LNCAP (cell line): ENCODE results near the gene OSBPL6.

Source experiments
- TF ChIP-seq, protein P1 (sequence below): fragments of 450-650 bp; IDR thresholded peaks from 2 replicates; pipeline ENCODE4 v1.5.1; 2017; ENCODE audit warnings: mild to moderate bottlenecking

Gene OSBPL6

DNA sequence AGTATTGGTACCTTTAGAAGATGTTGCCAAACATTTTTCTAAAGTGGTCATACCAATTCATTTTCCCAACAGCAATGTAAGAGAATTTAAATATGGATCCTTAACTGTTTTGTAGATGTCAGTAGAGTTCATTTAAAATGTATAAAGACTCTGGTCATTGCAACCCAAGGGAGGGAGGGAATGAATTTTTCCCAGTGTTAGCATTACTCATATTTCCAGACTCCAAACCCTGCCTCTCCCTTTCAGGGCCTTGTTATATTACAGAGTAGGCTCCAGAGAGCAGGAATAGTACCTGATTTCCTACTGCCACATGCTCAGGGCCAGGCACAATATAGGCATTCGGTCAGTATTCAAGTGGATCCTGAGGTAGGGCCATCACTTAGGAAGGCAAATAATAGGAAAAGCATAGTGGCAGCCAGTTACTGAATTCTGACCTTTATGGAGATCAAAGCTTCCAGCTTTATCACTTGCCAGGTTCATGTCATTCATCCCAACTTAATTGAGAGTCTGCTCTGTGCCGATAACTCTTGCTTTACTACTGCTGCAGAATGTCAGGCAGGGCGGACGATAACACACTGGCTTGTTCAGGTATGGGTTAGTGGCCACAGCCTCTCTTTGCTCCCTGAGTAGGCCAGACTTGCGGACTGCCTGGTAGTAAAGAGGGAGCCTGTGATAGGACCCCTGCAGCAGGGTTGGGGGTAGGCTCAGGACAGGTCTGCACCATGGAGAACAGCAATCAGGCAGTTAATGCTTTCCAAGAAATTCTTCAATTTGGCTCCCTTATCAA is 75.3 kb downstream of the OSBPL6 start:
- TF ChIP-seq, protein P1, sequence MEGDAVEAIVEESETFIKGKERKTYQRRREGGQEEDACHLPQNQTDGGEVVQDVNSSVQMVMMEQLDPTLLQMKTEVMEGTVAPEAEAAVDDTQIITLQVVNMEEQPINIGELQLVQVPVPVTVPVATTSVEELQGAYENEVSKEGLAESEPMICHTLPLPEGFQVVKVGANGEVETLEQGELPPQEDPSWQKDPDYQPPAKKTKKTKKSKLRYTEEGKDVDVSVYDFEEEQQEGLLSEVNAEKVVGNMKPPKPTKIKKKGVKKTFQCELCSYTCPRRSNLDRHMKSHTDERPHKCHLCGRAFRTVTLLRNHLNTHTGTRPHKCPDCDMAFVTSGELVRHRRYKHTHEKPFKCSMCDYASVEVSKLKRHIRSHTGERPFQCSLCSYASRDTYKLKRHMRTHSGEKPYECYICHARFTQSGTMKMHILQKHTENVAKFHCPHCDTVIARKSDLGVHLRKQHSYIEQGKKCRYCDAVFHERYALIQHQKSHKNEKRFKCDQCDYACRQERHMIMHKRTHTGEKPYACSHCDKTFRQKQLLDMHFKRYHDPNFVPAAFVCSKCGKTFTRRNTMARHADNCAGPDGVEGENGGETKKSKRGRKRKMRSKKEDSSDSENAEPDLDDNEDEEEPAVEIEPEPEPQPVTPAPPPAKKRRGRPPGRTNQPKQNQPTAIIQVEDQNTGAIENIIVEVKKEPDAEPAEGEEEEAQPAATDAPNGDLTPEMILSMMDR = no peak

DNA sequence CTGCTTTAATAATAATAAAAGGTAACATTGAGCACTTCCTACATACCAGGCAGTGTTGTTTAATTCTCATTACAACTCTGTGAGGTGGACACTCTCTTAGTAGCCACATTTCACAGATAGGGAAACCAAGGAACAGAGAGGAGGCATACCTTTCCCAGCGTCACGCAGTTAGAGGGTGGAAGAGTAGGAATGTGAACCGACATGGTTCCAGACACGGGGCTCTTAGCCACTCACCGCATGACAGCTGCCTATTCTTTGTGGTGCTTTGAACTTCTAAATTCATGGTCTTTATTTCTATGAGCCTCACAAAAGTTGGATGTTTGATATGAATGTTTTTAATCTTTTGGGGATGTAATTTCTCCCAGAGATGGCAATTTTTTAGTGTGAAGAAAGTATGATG is 76.0 kb downstream of the OSBPL6 start:
- TF ChIP-seq, protein P1 = no peak

DNA sequence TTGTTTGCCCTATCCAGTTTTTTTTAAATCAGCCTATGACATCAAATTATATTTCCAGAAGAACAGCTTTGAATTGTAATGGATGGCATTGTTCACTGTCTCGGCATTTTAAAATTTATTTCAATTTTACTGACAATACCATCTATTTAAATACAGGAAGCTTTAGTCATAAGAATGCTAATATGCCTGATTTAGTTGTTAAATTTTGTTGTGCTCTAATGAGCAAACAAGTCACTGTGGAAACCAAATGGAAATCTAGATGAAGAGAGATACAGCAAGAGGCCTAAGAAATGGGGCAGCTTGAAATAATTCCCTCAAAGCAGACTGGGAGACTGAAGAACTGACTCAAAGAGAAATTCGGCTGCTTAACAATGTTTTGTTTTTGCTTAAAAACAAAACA is 76.8 kb downstream of the OSBPL6 start:
- TF ChIP-seq, protein P1 = no peak

DNA sequence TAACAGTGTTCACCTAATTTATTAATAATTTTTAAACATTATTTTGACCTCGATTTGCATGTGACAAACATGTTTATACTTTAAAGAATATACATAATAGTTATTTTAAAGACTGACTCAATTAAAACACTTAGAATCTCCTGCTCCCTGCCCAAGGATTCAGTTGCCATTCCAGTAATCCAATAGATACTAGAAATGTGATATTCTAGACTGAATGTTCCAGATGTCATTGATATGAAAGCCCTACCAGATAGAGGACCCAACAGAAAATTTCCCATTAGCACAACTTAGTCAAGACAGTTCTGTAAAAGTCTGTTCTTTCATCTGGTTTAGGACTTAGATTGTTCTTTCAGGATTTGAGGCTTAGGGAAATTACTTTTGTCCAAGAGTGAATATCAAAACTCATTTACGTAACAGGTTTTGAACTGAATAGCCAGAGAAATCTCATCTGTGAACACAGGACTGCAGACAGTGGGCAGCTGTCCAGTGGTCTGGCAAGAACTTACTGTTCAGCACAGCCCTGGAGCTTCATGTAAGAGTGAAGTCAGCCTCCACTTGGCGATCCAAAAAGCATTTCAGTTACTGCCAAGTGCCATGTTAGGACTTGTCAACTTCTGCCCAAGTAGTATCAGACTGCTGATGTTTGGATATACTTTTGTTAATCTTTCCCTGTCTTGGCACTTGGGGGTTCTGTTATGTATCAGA is 77.5 kb downstream of the OSBPL6 start:
- TF ChIP-seq, protein P1 = no peak

DNA sequence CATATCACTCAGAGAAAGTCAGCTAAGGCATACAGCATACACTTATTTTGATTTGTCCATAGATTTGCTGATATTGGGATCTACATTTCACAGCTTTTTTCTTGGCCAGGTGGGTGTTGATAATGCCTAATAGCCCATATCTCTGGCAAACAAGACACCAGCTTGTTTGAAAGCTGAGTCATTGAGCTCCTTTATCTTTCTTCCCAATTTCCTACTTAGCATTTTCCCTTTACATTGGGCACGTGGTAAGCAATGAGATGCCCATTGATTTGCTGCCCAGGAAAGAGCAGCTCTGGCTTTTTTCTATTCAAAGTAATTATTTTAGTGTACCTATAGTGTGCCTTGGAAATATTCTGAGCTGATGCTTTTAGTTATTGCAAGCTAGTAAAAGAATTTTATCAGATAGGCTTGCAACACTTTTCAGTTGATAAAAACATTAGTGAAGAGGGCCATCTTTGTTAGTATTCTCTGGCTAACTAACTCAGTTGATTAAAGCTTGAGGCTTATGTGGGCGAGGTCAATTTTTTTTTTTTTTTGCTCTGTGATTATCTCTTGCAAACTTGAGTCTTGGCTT is 79.6 kb downstream of the OSBPL6 start:
- TF ChIP-seq, protein P1 = no peak

DNA sequence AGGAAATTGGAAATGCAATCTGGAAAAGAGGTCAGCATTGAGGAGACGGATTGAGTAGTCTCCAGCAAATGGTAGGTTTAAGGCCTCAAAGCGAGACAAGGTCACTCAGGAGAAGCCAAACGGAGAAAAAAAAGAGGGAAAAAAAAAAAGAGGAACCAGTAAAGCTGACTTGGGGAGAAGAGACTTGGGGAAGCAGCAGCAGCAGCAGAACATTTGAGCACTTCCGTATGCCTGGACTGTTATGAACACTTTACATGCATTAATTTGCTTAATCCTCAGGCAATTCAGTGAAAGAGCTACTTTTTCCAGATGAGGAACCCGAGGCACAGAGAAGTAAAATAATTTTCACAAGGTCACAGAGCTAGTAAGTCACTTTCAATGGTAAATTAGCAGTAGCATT is 81.3 kb downstream of the OSBPL6 start:
- TF ChIP-seq, protein P1 = no peak

DNA sequence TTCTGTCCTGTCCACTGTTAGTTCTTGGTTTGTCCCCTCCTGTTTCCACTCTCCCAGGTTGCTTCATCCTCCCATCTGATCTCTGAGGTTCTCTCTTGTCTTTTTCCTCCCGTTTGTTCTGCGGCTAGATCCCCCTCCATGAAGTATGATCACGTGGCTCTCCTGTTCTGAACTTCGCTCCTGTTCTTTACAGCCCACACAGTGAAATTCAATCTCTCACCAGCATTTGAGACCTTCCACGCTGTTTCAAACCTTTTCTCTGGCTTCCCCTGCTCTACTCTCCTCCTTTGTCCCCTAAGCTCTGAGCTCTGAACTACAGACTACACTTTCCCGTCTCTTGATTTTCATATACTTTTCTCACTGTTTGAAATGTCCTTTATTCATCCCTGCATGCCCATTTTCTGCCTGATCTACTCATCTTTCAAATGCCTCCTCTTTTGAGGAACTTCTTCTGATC is 83.5 kb downstream of the OSBPL6 start:
- TF ChIP-seq, protein P1 = no peak
